ENCODE measurements around the gene ESYT2. TPM values are rescaled to one million over a fixed set of nuclear protein-coding genes. Genes with fewer than 3 reads are reported as not detected.
"Not testable (repeated sequence)": the region's sequence is repeated elsewhere in the genome, so short reads cannot be mapped to it uniquely, and the experiment has no call there.

ESYT2 gene
- total RNA-seq, 1 experiment from 2014 or later: 162 TPM

- Histone ChIP-seq H3K4me2 (no peak overlapping the region), H3K27ac (peak overlapping the region; percentile 62; the same call in 1 of the 2 replicates), H3K4me1 (replicated peaks; ENCODE audit: insufficient read depth) (peaks cover 15% of the 10 kb centered on the region), H2AFZ (no peak overlapping the region), H3K36me3 (ENCODE audit: low read depth) (0 out of 2 replicates have a peak, but pooled peaks cover 3% of the 10 kb centered on the region), H3F3A (ENCODE audit: insufficient read depth, low read depth) (peaks cover 38% of the 10 kb centered on the region; the same call in 1 of the 2 replicates), H3K9me3 (ENCODE audit: insufficient read depth, low read depth) (no peaks in the 10 kb centered on the region), H3K27me3 (ENCODE audit: insufficient read depth, low read depth) (no peaks in the 10 kb centered on the region), H3K9me2 (ENCODE audit: insufficient read depth) (no peaks in the 10 kb centered on the region), H3K4me3 (no peak overlapping the region), H3K79me2 (ENCODE audit: low read depth) (peaks cover 72% of the 10 kb centered on the region), H4K20me1 (ENCODE audit: insufficient read depth) (no peaks in the 10 kb centered on the region)
- TF ChIP-seq CTCF (conservative IDR thresholded peaks at IDR 0.05) (no peak), EZH2 (IDR thresholded peaks at IDR 0.05; ENCODE audit: low read depth) (no peak)
- ChIA-PET CTCF (no interaction called here), POLR2A (ENCODE audit: unreplicated experiment) (no interaction called here)
- BruUV-seq (replicated peaks): no TSS peak
- intact Hi-C loops (cut with micrococcal nuclease; ENCODE audit: unreplicated experiment): no loop called here
- no peak for DNase-seq
These were observed 35.5 kb upstream of the ESYT2 start for GRCh38 chr7:158864833-158865232.

- peak overlapping the region; percentile 62 for H3K27ac ChIP-seq
- H3K36me3 ChIP-seq (ENCODE audit: low read depth): no peaks in the 10 kb centered on the region
- H2AFZ ChIP-seq: no peak overlapping the region
- H4K20me1 ChIP-seq (ENCODE audit: insufficient read depth): no peaks in the 10 kb centered on the region
- peak overlapping the region; percentile 75 for H3K4me2 ChIP-seq
- peaks cover 19% of the 10 kb centered on the region for H3K4me1 ChIP-seq (replicated peaks; ENCODE audit: insufficient read depth)
- no TSS peak for BruUV-seq (replicated peaks)
- H3K27me3 ChIP-seq (ENCODE audit: insufficient read depth, low read depth): no peaks in the 10 kb centered on the region
- H3K9me2 ChIP-seq (ENCODE audit: insufficient read depth): no peaks in the 10 kb centered on the region
- H3K79me2 ChIP-seq (ENCODE audit: low read depth): peaks cover 75% of the 10 kb centered on the region
- intact Hi-C loops (cut with micrococcal nuclease; ENCODE audit: unreplicated experiment): no loop called here
- ChIA-PET CTCF (interaction anchor here (0.6 to 2.0 kb wide), 3 partner anchors 81 to 1864 kb away, joined by 3 to 16 read pairs (median 5); no protein-coding TSS in a partner anchor), POLR2A (ENCODE audit: unreplicated experiment) (interaction anchor here (1.4 to 1.5 kb wide), 2 partner anchors 48 to 81 kb away, joined by 42 to 63 read pairs; no protein-coding TSS in a partner anchor)
- H3K4me3 ChIP-seq: peak overlapping the region; percentile 51; the same call in 1 of the 2 replicates
- TF ChIP-seq CTCF (conservative IDR thresholded peaks at IDR 0.05) (no peak), EZH2 (IDR thresholded peaks at IDR 0.05; ENCODE audit: low read depth) (no peak)
- DNase-seq: no peak
- peaks cover 41% of the 10 kb centered on the region; the same call in 1 of the 2 replicates for H3F3A ChIP-seq (ENCODE audit: insufficient read depth, low read depth)
- H3K9me3 ChIP-seq (ENCODE audit: insufficient read depth, low read depth): no peaks in the 10 kb centered on the region
These were observed 35.2 kb upstream of the ESYT2 start for GRCh38 chr7:158864507-158864820.

- intact Hi-C loops (cut with micrococcal nuclease; ENCODE audit: unreplicated experiment): loop anchor here (1.0 kb wide), 1 partner anchor 81 kb away; no protein-coding TSS in a partner anchor
- Histone ChIP-seq H3K4me2 (peak overlapping the region; percentile 75), H3K79me2 (ENCODE audit: low read depth) (peaks cover 81% of the 10 kb centered on the region), H4K20me1 (ENCODE audit: insufficient read depth) (no peaks in the 10 kb centered on the region), H3K4me3 (peak overlapping the region; percentile 51; the same call in 1 of the 2 replicates), H2AFZ (peak overlapping the region; percentile 42), H3K9me2 (ENCODE audit: insufficient read depth) (no peaks in the 10 kb centered on the region), H3K27me3 (ENCODE audit: insufficient read depth, low read depth) (no peaks in the 10 kb centered on the region), H3K4me1 (replicated peaks; ENCODE audit: insufficient read depth) (peaks cover 25% of the 10 kb centered on the region), H3K9me3 (ENCODE audit: insufficient read depth, low read depth) (no peaks in the 10 kb centered on the region), H3K36me3 (ENCODE audit: low read depth) (no peaks in the 10 kb centered on the region), H3K27ac (peak overlapping the region; percentile 62), H3F3A (ENCODE audit: insufficient read depth, low read depth) (peaks cover 47% of the 10 kb centered on the region; the same call in 1 of the 2 replicates)
- no peak for TF ChIP-seq CTCF (conservative IDR thresholded peaks at IDR 0.05)
- no peak for TF ChIP-seq EZH2 (IDR thresholded peaks at IDR 0.05; ENCODE audit: low read depth)
- POLR2A ChIA-PET (ENCODE audit: unreplicated experiment): interaction anchor here (0.6 to 1.5 kb wide), 8 partner anchors 12 to 106 kb away, joined by 3 to 63 read pairs (median 4); no protein-coding TSS in a partner anchor
- TSS peak; percentile 21 for BruUV-seq (replicated peaks)
- peak; percentile 68 to 71 for DNase-seq
- CTCF ChIA-PET: interaction anchor here (0.5 to 2.0 kb wide), 7 partner anchors 16 to 1864 kb away, joined by 3 to 16 read pairs (median 3); no protein-coding TSS in a partner anchor
These were observed 34.5 kb upstream of the ESYT2 start for GRCh38 chr7:158863611-158864506.

GRCh38 chr7:158862985-158863610 lies 33.8 kb upstream of the ESYT2 start:
- H3K36me3 ChIP-seq (ENCODE audit: low read depth); H2AFZ ChIP-seq; H4K20me1 ChIP-seq (ENCODE audit: insufficient read depth); H3K9me2 ChIP-seq (ENCODE audit: insufficient read depth); BruUV-seq (replicated peaks); H3K27me3 ChIP-seq (ENCODE audit: insufficient read depth, low read depth); H3K9me3 ChIP-seq (ENCODE audit: insufficient read depth, low read depth): not testable (repeated sequence)
- intact Hi-C loops (cut with micrococcal nuclease; ENCODE audit: unreplicated experiment): loop anchor here (1.0 kb wide), 1 partner anchor 80 kb away; no protein-coding TSS in a partner anchor
- Histone ChIP-seq H3F3A (ENCODE audit: insufficient read depth, low read depth) (peaks cover 52% of the 10 kb centered on the region), H3K79me2 (ENCODE audit: low read depth) (peaks cover 86% of the 10 kb centered on the region), H3K4me3 (peak overlapping the region; percentile 51; the same call in 1 of the 2 replicates), H3K27ac (peak overlapping the region; percentile 62), H3K4me2 (peak overlapping the region; percentile 75), H3K4me1 (replicated peaks; ENCODE audit: insufficient read depth) (peaks cover 31% of the 10 kb centered on the region)
- ChIA-PET POLR2A (ENCODE audit: unreplicated experiment) (interaction anchor here (0.6 to 1.5 kb wide), 8 partner anchors 11 to 107 kb away, joined by 3 to 63 read pairs (median 4); no protein-coding TSS in a partner anchor), CTCF (interaction anchor here (0.5 to 2.0 kb wide), 5 partner anchors 16 to 469 kb away, joined by 3 to 16 read pairs (median 3); no protein-coding TSS in a partner anchor)
- DNase-seq: peak; percentile 37 to 75
